HL-60 (cell line): ENCODE measurements around the gene ADAMTS2.

Source experiments
- DNase-seq, 2 experiments: peaks; one replicate each; pipeline ENCODE4 v3.0.0-alpha.2; 2010 to 2020; ENCODE audit warnings: low read depth in 1 of 2, low spot score in 1 of 2
- H3K27ac ChIP-seq: fragments of 250-450 bp; sonication (Bioruptor Pico); replicated peaks from 2 replicates; pipeline ENCODE4 v1.5.1; 2020; ENCODE audit warnings: mild to moderate bottlenecking, moderate library complexity
- H3K27me3 ChIP-seq: fragments of 250-450 bp; sonication (Bioruptor Pico); 2 replicates; pipeline ENCODE4 v1.5.1; 2021; ENCODE audit warnings: mild to moderate bottlenecking, moderate library complexity; ENCODE audit not compliant: insufficient read depth, poor library complexity, severe bottlenecking
- H3K4me3 ChIP-seq: replicated peaks from 2 replicates; pipeline ENCODE4 v1.5.1; 2011; ENCODE audit warnings: mild to moderate bottlenecking, control low read depth, low read length; ENCODE audit not compliant: insufficient read depth
- CTCF ChIP-seq: IDR thresholded peaks from one replicate; pipeline ENCODE4 v1.5.1; 2011; ENCODE audit warnings: low read length, control low read depth, inconsistent platforms; ENCODE audit not compliant: insufficient read depth
- GABPA ChIP-seq: IDR thresholded peaks from 2 replicates; pipeline ENCODE4 v1.6.1; 2012; ENCODE audit warnings: low read depth
- POLR2AphosphoS5 ChIP-seq: IDR thresholded peaks from 2 replicates; pipeline ENCODE4 v1.6.1; 2012; ENCODE audit warnings: low read depth
- REST ChIP-seq: IDR thresholded peaks from 2 replicates; pipeline ENCODE4 v1.6.1; 2012; ENCODE audit warnings: low read depth; ENCODE audit not compliant: insufficient replicate concordance
- SPI1 ChIP-seq: IDR thresholded peaks from 2 replicates; pipeline ENCODE4 v1.6.1; 2012; ENCODE audit warnings: low read depth, mild to moderate bottlenecking, borderline replicate concordance

Gene ADAMTS2

GRCh38 chr5:179331591-179332375 is 13.5 kb downstream of the ADAMTS2 start:
- TF ChIP-seq REST = no peak
- no peak for TF ChIP-seq CTCF
- TF ChIP-seq SPI1 = no peak
- no peak for TF ChIP-seq GABPA
- TF ChIP-seq POLR2AphosphoS5 = no peak
- Histone ChIP-seq H3K27ac (no peak overlapping the region), H3K4me3 (no peak overlapping the region), H3K27me3 (no peaks in the 10 kb centered on the region)
- no peak for DNase-seq

GRCh38 chr5:179330186-179330900 is 14.9 kb downstream of the ADAMTS2 start:
- TF ChIP-seq GABPA (no peak), SPI1 (no peak)
- no peaks in the 10 kb centered on the region for H3K27me3 ChIP-seq
- DNase-seq = no peak
- H3K27ac ChIP-seq = no peak overlapping the region
- no peak overlapping the region for H3K4me3 ChIP-seq

GRCh38 chr5:179328291-179328690 is 17.0 kb downstream of the ADAMTS2 start:
- Histone ChIP-seq H3K27me3 (no peaks in the 10 kb centered on the region), H3K27ac (no peak overlapping the region), H3K4me3 (no peak overlapping the region)
- no peak for DNase-seq
- TF ChIP-seq GABPA (no peak), CTCF (no peak), REST (no peak), POLR2AphosphoS5 (no peak), SPI1 (no peak)

- H3K27me3 ChIP-seq = no peaks in the 10 kb centered on the region
- no peak for DNase-seq
- H3K4me3 ChIP-seq = no peak overlapping the region
- no peak for TF ChIP-seq CTCF
- no peak for TF ChIP-seq SPI1
- TF ChIP-seq GABPA = no peak
- H3K27ac ChIP-seq = no peak overlapping the region
These were observed 18.1 kb downstream of the ADAMTS2 start for GRCh38 chr5:179327021-179327735.
